ENCODE measurements around the gene APOBEC3H.
"Not testable (repeated sequence)": the region's sequence is repeated elsewhere in the genome, so short reads cannot be mapped to it uniquely, and the experiment has no call there.

APOBEC3H gene

GRCh38 chr22:39097098-39098020 lies at the start of gene APOBEC3H:
APOBEC3H (plus strand) TSS chr22:39097244; CDS start chr22:39100279, 3,035 bp downstream.
- TF ChIP-seq, protein P1, sequence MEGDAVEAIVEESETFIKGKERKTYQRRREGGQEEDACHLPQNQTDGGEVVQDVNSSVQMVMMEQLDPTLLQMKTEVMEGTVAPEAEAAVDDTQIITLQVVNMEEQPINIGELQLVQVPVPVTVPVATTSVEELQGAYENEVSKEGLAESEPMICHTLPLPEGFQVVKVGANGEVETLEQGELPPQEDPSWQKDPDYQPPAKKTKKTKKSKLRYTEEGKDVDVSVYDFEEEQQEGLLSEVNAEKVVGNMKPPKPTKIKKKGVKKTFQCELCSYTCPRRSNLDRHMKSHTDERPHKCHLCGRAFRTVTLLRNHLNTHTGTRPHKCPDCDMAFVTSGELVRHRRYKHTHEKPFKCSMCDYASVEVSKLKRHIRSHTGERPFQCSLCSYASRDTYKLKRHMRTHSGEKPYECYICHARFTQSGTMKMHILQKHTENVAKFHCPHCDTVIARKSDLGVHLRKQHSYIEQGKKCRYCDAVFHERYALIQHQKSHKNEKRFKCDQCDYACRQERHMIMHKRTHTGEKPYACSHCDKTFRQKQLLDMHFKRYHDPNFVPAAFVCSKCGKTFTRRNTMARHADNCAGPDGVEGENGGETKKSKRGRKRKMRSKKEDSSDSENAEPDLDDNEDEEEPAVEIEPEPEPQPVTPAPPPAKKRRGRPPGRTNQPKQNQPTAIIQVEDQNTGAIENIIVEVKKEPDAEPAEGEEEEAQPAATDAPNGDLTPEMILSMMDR (IDR thresholded peaks at IDR 0.05; ENCODE audit: low read depth, low read length), result no peak
- DNase-seq (ENCODE audit: extremely low read depth, low read depth), result no peak

DNA sequence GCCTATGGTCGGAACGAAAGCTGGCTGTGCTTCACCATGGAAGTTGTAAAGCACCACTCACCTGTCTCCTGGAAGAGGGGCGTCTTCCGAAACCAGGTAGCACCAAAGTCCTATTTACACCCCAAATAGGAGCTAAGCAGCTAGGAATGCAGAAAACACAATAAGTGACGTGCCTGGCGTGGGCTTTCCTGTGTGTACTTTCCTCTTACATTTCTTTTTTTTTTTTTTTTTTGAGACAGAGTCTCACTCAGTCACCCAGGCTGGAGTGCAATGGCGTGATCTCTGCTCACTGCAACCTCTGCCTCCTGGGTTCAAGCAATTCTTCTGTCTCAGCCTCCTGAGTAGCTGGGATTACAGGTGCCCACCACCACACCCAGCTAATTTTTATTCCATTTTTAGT lies 47.6 kb upstream of the APOBEC3H start:
- DNase-seq (ENCODE audit: extremely low read depth, low read depth), result not testable (repeated sequence)

GRCh38 chr22:39051844-39052495 lies 45.1 kb upstream of the APOBEC3H start:
- DNase-seq (ENCODE audit: extremely low read depth, low read depth), result not testable (repeated sequence)

DNA sequence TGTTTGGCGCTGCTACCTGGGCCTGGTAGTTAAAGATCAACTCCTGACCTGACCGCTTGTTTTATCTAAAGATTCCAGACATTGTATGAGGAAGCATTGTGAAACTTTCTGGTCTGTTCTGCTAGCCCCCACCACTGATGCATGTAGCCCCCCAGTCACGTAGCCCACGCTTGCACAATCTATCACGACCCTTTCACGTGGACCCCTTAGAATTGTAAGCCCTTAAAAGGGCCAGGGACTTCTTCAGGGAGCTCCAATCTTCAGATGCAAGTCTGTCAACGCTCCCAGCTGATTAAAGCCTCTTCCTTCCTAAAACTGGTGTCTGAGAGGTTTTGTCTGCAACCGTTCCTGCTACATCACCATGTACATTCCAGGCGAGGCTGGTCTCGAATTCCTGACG lies 41.4 kb upstream of the APOBEC3H start:
- no peak for DNase-seq (ENCODE audit: extremely low read depth, low read depth)

GRCh38 chr22:39061290-39061689 lies 35.8 kb upstream of the APOBEC3H start:
- DNase-seq (ENCODE audit: extremely low read depth, low read depth), result not testable (repeated sequence)

More for the DNA sequence above, 41.4 kb upstream of the APOBEC3H start:
- TF ChIP-seq, protein P1 (IDR thresholded peaks at IDR 0.05; ENCODE audit: low read depth, low read length), result no peak

DNA sequence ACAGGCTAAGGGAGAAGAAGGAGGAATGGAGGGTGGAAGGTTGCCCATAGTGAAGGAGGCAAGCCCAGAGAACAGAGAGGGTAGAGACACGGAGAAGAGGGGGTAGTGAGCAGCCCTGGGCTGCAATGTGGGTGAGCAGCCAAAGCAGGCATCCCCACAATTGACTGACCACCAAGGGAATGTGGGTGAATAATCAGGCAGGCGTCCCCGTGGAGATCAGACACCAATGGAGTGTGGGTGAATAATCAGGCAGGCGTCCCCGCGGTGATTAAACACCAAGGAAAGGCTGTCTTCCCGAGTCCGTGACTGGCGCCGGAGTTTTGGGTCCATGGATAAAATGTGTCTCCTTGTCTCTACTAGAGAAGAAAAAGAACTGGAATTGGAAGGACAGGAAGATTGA lies 35.1 kb upstream of the APOBEC3H start:
- DNase-seq (ENCODE audit: extremely low read depth, low read depth), result not testable (repeated sequence)

DNA sequence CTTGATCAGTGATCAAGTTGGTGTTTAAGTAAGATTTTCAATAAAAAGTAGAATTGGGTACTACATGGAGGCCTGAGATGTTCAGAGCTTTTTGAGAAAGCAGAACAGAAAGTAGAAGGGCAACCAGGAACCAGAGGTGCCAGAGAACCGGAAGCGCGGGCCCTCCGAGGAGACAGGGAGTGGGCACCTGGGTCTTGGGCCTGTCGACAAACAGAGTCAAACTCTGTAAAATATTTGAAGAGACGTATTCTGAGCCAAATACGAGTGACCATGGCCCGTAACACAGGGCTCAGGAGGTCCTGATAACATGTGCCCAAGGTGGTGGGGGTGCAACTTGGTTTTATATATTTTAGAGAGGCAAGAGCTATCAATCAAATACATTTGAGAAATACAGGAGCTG lies 33.1 kb upstream of the APOBEC3H start:
- not testable (repeated sequence) for DNase-seq (ENCODE audit: extremely low read depth, low read depth)

- DNase-seq (ENCODE audit: extremely low read depth, low read depth), result not testable (repeated sequence)
Measured at GRCh38 chr22:39066442-39067276, 30.4 kb upstream of the APOBEC3H start.

DNA sequence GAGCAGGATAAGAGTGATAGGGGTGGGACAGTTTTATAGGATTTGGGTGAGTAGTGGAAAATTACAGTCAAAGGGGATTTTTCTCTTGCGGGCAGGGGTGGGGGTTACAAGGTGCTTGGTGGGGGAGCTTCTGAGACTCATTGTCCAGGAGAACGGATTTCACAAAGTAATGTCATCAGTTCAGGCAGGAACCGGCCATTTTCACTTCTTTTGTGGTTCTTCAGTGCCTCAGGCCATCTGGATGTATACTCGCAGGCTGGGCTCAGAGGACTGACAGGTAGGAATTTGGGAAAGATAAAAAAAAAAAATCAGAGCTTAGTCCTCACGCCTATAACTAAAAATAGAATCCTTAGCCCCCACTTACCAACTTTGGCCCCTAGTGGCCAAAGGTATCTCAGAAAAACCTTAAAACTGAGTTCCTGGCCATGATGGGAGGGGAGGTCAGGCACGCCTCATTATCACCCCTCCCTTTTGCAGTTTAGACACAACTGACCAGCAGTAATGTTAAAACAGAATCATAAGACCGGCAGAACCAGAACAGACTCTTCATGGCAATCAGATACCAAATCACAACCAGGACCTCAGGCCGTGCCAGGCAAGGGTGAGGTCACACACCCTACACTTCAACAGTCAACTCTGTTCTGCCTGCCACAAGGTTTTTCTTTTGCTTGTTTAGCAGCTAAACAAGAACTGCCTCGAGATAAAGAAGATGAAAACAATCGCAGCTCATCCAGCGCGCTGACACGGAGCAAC lies 28.8 kb upstream of the APOBEC3H start:
- TF ChIP-seq, protein P1 (IDR thresholded peaks at IDR 0.05; ENCODE audit: low read depth, low read length), result no peak
- DNase-seq (ENCODE audit: extremely low read depth, low read depth), result no peak

- DNase-seq (ENCODE audit: extremely low read depth, low read depth), result no peak
- TF ChIP-seq, protein P1 (IDR thresholded peaks at IDR 0.05; ENCODE audit: low read depth, low read length), result no peak
Measured at GRCh38 chr22:39070186-39070585, 26.9 kb upstream of the APOBEC3H start.

DNA sequence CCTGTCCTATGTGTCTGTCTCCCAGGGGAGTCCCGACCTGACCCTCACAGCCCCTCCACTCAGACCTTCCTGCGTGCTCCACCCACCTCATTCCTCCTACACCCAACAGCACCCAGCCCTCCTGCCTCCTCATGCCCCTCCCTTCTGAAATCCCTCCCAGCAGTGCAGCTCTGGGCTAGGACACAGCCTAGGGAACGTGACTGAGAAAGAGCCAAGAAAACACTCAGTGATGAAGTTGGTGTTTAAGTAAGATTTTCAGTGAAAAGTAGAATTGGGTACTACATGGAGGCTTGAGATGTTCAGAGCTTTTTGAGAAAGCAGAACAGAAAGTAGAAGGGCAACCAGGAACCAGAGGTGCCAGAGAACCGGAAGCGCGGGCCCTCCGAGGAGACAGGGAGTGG lies 24.5 kb upstream of the APOBEC3H start:
- not testable (repeated sequence) for DNase-seq (ENCODE audit: extremely low read depth, low read depth)
